Neuron (in vitro differentiated cells): ENCODE results near the gene KCNG2.

ENCODE experiments used
- H2AFZ ChIP-seq: one replicate; pipeline ENCODE4 v1.6.1; 2013; ENCODE audit warnings: low read depth, mild to moderate bottlenecking, inconsistent platforms, low read length, moderate library complexity
- H3K27me3 ChIP-seq: one replicate; pipeline ENCODE4 v1.6.1; 2013; ENCODE audit warnings: low read length; ENCODE audit not compliant: insufficient read depth
- H3K36me3 ChIP-seq: one replicate; pipeline ENCODE4 v1.6.1; 2013; ENCODE audit warnings: low read length; ENCODE audit not compliant: insufficient read depth
- H3K4me1 ChIP-seq: one replicate; pipeline ENCODE4 v1.6.1; 2013; ENCODE audit warnings: low read length; ENCODE audit not compliant: insufficient read depth
- H3K4me3 ChIP-seq: 2 replicates; pipeline ENCODE4 v1.5.1; 2013; ENCODE audit warnings: mild to moderate bottlenecking, low read length, moderate library complexity
- H3K9me3 ChIP-seq: one replicate; pipeline ENCODE4 v1.6.1; 2013; ENCODE audit warnings: low read length

KCNG2 gene

GRCh38 chr18:79936641-79937040 is 138.9 kb downstream of the KCNG2 start:
- no peak overlapping the region for H3K4me3 ChIP-seq
- H3K27me3 ChIP-seq, result no peaks in the 10 kb centered on the region
- peaks cover 4% of the 10 kb centered on the region for H3K4me1 ChIP-seq
- peaks cover 26% of the 10 kb centered on the region for H3K36me3 ChIP-seq
- no peak overlapping the region for H2AFZ ChIP-seq
- H3K9me3 ChIP-seq, result peaks cover 27% of the 10 kb centered on the region

- Histone ChIP-seq H3K9me3 (peaks cover 26% of the 10 kb centered on the region), H3K36me3 (peaks cover 32% of the 10 kb centered on the region), H3K4me1 (peaks cover 4% of the 10 kb centered on the region), H2AFZ (no peak overlapping the region), H3K27me3 (no peaks in the 10 kb centered on the region), H3K4me3 (no peak overlapping the region)
Measured at GRCh38 chr18:79937103-79937860, 139.5 kb downstream of the KCNG2 start.

- Histone ChIP-seq H3K4me1 (peaks cover 4% of the 10 kb centered on the region), H3K4me3 (no peak overlapping the region), H2AFZ (no peak overlapping the region), H3K36me3 (peaks cover 41% of the 10 kb centered on the region), H3K27me3 (no peaks in the 10 kb centered on the region), H3K9me3 (peaks cover 28% of the 10 kb centered on the region)
Measured at GRCh38 chr18:79938196-79938595, 140.5 kb downstream of the KCNG2 start.

GRCh38 chr18:79939096-79939495 is 141.4 kb downstream of the KCNG2 start:
- Histone ChIP-seq H3K4me1 (peaks cover 3% of the 10 kb centered on the region), H3K36me3 (peaks cover 41% of the 10 kb centered on the region), H3K27me3 (no peaks in the 10 kb centered on the region), H3K9me3 (peaks cover 28% of the 10 kb centered on the region), H2AFZ (no peak overlapping the region), H3K4me3 (no peak overlapping the region)

GRCh38 chr18:79940126-79940813 is 142.5 kb downstream of the KCNG2 start:
- Histone ChIP-seq H3K4me3 (no peak overlapping the region), H3K36me3 (peaks cover 41% of the 10 kb centered on the region), H3K27me3 (no peaks in the 10 kb centered on the region), H2AFZ (no peak overlapping the region), H3K4me1 (no peaks in the 10 kb centered on the region), H3K9me3 (peaks cover 26% of the 10 kb centered on the region)

- H3K27me3 ChIP-seq, result no peaks in the 10 kb centered on the region
- no peak overlapping the region for H2AFZ ChIP-seq
- peaks cover 39% of the 10 kb centered on the region for H3K36me3 ChIP-seq
- peaks cover 25% of the 10 kb centered on the region for H3K9me3 ChIP-seq
- H3K4me1 ChIP-seq, result no peaks in the 10 kb centered on the region
- no peak overlapping the region for H3K4me3 ChIP-seq
Measured at GRCh38 chr18:79940814-79941472, 143.2 kb downstream of the KCNG2 start.

- Histone ChIP-seq H2AFZ (no peak overlapping the region), H3K4me1 (no peaks in the 10 kb centered on the region), H3K36me3 (peaks cover 39% of the 10 kb centered on the region), H3K9me3 (peaks cover 23% of the 10 kb centered on the region), H3K4me3 (no peak overlapping the region), H3K27me3 (no peaks in the 10 kb centered on the region)
Measured at GRCh38 chr18:79941473-79942119, 143.9 kb downstream of the KCNG2 start.

- Histone ChIP-seq H3K4me3 (no peak overlapping the region), H3K36me3 (peaks cover 40% of the 10 kb centered on the region), H3K27me3 (no peaks in the 10 kb centered on the region), H3K9me3 (peaks cover 20% of the 10 kb centered on the region), H2AFZ (no peak overlapping the region), H3K4me1 (no peaks in the 10 kb centered on the region)
Measured at GRCh38 chr18:79942211-79942610, 144.5 kb downstream of the KCNG2 start.

- H3K36me3 ChIP-seq, result peaks cover 41% of the 10 kb centered on the region
- no peaks in the 10 kb centered on the region for H3K27me3 ChIP-seq
- no peak overlapping the region for H3K4me3 ChIP-seq
- H3K4me1 ChIP-seq, result no peaks in the 10 kb centered on the region
- H2AFZ ChIP-seq, result no peak overlapping the region
- peaks cover 16% of the 10 kb centered on the region for H3K9me3 ChIP-seq
Measured at GRCh38 chr18:79942786-79943607, 145.3 kb downstream of the KCNG2 start.

GRCh38 chr18:79943608-79944125 is 145.9 kb downstream of the KCNG2 start:
- H3K4me3 ChIP-seq, result no peak overlapping the region
- H3K9me3 ChIP-seq, result peaks cover 15% of the 10 kb centered on the region
- no peak overlapping the region for H2AFZ ChIP-seq
- no peaks in the 10 kb centered on the region for H3K4me1 ChIP-seq
- H3K36me3 ChIP-seq, result peaks cover 47% of the 10 kb centered on the region
- no peaks in the 10 kb centered on the region for H3K27me3 ChIP-seq

GRCh38 chr18:79944126-79944731 is 146.5 kb downstream of the KCNG2 start:
- H2AFZ ChIP-seq, result no peak overlapping the region
- H3K36me3 ChIP-seq, result peaks cover 50% of the 10 kb centered on the region
- H3K27me3 ChIP-seq, result no peaks in the 10 kb centered on the region
- H3K4me1 ChIP-seq, result no peaks in the 10 kb centered on the region
- peaks cover 15% of the 10 kb centered on the region for H3K9me3 ChIP-seq
- H3K4me3 ChIP-seq, result no peak overlapping the region

- Histone ChIP-seq H3K4me1 (peaks cover 1% of the 10 kb centered on the region), H3K4me3 (no peak overlapping the region), H3K27me3 (no peaks in the 10 kb centered on the region), H2AFZ (no peak overlapping the region), H3K9me3 (peaks cover 15% of the 10 kb centered on the region), H3K36me3 (peaks cover 51% of the 10 kb centered on the region)
Measured at GRCh38 chr18:79944746-79945117, 147.0 kb downstream of the KCNG2 start.
